GM12875 (cell line): ENCODE results near the gene LRP2.

ENCODE experiments used
- H3K4me3 ChIP-seq: one replicate; pipeline ENCODE4 v1.5.1; 2011; ENCODE audit warnings: low read depth, low read length, control low read depth
- TF ChIP-seq, protein P1 (sequence below): IDR thresholded peaks from 2 replicates; pipeline ENCODE4 v1.5.1; 2011; ENCODE audit warnings: low read depth, mild to moderate bottlenecking, control low read depth, inconsistent platforms, low read length, moderate library complexity, borderline replicate concordance; ENCODE audit not compliant: insufficient read depth

Gene LRP2

DNA sequence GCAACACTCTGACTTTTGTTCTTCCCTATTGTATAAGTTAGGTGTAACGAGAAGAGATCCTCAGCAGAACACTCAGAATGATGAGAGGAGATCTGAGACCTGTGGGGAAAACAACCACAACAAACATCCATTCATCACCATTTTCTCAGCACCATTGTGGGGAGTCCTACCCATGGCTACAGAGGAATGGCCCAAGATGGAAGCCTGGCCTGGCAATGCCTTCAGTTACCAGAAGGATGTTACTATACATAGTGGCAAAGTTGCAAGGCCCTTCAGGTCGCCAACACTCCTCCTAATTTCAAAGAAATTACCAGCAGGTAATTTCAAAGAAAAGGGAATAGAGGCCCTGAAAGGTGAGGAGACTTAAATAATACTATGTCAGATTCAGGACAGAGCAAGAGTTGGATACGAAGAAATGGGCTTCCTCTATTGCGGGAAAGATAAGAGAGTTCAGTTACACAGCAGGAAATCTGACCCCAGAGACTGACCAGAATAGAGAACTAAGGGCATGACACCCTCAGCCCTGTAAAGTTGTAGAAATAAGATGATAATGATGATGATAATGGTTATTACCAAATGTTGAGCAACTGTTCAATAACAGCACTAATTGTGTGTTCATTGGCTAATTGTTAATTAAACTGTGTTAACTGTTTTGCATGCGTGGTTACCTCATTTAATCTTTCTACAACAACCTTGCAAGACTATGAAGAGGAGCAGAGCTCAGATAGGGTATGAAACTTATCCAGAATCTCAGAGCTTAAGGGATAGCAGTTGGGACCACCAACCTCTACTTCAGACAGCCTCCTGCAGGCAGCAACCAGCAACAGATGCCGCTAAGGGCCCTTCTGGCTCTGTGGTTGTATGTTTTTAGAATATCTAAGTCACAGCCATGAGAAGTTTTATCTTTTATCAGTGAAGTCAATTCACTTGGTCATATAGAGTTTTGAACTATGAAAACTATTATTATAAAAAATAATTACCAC lies 255.5 kb downstream of the LRP2 start:
- TF ChIP-seq, protein P1, sequence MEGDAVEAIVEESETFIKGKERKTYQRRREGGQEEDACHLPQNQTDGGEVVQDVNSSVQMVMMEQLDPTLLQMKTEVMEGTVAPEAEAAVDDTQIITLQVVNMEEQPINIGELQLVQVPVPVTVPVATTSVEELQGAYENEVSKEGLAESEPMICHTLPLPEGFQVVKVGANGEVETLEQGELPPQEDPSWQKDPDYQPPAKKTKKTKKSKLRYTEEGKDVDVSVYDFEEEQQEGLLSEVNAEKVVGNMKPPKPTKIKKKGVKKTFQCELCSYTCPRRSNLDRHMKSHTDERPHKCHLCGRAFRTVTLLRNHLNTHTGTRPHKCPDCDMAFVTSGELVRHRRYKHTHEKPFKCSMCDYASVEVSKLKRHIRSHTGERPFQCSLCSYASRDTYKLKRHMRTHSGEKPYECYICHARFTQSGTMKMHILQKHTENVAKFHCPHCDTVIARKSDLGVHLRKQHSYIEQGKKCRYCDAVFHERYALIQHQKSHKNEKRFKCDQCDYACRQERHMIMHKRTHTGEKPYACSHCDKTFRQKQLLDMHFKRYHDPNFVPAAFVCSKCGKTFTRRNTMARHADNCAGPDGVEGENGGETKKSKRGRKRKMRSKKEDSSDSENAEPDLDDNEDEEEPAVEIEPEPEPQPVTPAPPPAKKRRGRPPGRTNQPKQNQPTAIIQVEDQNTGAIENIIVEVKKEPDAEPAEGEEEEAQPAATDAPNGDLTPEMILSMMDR: no peak

DNA sequence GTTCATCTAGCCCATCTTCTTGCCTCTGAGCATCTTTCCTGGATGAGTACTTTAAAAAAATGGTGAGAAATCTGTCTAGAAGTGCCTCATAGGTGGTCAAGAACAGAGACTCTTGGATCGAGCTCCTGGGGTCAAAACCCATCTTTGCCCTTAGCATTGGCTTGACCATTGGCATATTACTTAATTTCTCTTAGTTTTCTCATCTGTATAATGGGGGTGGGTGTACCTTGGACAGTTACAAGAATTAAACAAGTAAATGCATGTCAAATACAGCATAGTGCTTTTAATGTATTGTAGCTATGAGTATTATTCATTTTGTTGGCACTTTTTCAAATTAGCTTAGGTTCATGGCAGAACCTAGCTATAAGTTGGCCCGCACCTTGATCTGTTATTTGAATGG lies 256.2 kb downstream of the LRP2 start:
- TF ChIP-seq, protein P1: no peak
- no peak overlapping the region for H3K4me3 ChIP-seq

More for the DNA sequence above, 255.5 kb downstream of the LRP2 start:
- H3K4me3 ChIP-seq: no peak overlapping the region

DNA sequence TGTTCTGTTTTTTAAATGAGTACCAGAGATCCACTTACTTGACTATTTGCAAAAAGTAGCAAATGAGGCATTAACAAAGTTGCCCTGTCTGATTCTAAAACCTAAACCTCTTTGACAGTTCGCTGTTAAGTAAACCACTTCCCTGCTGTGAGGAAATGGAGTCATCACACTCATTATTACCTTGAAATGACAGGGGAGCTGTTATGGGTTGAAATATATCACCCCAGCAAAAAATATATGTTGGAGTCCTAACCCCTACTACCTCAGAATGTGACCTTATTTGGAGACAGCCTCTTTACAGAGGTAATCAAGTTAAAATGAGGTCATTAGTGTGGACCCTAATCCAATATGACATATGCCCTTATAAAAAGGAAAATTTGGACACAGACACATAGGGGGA lies 256.9 kb downstream of the LRP2 start:
- no peak overlapping the region for H3K4me3 ChIP-seq
- TF ChIP-seq, protein P1: no peak

DNA sequence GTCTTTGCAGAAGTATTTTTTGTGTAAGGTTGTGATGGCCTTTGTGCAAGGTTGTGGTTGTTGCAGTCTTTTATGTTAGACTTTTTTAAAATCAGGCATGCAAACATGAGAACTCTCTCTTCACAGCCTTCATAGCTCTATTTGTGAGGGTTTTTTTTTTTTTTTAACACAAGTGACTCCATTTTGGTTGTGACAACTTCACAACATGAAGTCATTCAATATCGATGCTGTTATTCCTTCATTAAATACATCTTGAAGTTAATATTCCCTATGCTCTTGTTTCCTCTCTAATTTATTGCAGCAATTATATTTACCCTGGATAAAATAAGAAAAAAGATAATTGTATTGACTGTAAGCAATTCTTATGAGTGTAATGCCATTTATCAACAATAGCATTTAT lies 257.5 kb downstream of the LRP2 start:
- no peak overlapping the region for H3K4me3 ChIP-seq
- TF ChIP-seq, protein P1: no peak

GRCh38 chr2:169095621-169096105 lies 266.7 kb downstream of the LRP2 start:
- H3K4me3 ChIP-seq: no peak overlapping the region
- TF ChIP-seq, protein P1: no peak

DNA sequence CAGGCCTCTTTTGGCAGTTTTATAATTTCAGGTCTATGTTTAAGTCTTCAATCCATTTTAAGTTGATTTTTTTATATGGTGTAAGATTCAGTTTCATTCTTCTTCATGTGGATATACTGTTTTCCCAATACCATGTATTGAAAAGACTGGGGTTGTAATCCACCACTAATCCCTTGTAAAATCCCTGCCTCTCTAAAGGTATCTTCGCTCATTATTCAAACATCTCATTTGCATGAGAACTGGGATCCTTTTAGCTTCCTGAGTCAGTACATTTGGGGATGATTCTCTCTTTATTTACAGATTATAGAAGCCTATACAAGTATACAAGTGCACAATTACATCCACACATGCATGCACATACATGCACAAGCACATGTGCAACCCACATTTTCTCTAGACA lies 267.7 kb downstream of the LRP2 start:
- H3K4me3 ChIP-seq: no peak overlapping the region
- TF ChIP-seq, protein P1: no peak

- TF ChIP-seq, protein P1: no peak
- no peak overlapping the region for H3K4me3 ChIP-seq
These were observed 268.8 kb downstream of the LRP2 start for GRCh38 chr2:169093535-169093934.
